RWPE1 (cell line): ENCODE results near the gene FETUB.
A peak's percentile ranks its signal among the peaks of the same experiment; 100 is the strongest.

Experiments
- CTCF ChIA-PET: fragments of 350-600 bp; sonication (Branson Sonifier 250); formaldehyde crosslinking; extraction: SDS; loops from one replicate; lab custom pipeline; 2021; lab: Yijun Ruan, JAX
- POLR2A ChIA-PET: fragments of 400-600 bp; formaldehyde crosslinking; extraction: SDS; loops from one replicate; lab custom pipeline; 2020; ENCODE audit warnings: antibody characterized with exemption; ENCODE audit not compliant: low non-redundant PET; lab: Yijun Ruan, JAX
- DNase-seq: peaks from one replicate; pipeline ENCODE4 v3.0.0; 2012; ENCODE audit warnings: low spot score
- H3K27ac ChIP-seq: fragments of 450-650 bp; 2 replicates; pipeline ENCODE4 v1.5.1; 2017
- CTCF ChIP-seq: fragments of 450-650 bp; conservative IDR thresholded peaks from 2 replicates; pipeline ENCODE4 v1.5.1; 2017; ENCODE audit warnings: low read depth, mild to moderate bottlenecking

FETUB gene

GRCh38 chr3:186617036-186617946, 22.9 kb upstream of the FETUB start:
- ChIA-PET CTCF (interaction anchor here (0.6 to 2.2 kb wide), 45 partner anchors 9 to 705 kb away, joined by 3 to 17 read pairs (median 4); partner anchors contain the start of genes EIF4A2, FETUB and RPL39L), POLR2A (interaction anchor here (0.6 to 1.5 kb wide), 3 partner anchors 49 to 1032 kb away, joined by 3 to 9 read pairs (median 5); partner anchors contain the start of gene EIF4A2)
- peak; percentile 95 for DNase-seq
- peak; percentile 93 for TF ChIP-seq CTCF
- H3K27ac ChIP-seq: peak overlapping the region; percentile 89

- CTCF ChIA-PET: interaction anchor here (0.6 to 1.9 kb wide), 3 partner anchors 18 to 208 kb away, joined by 3 to 8 read pairs (median 3); no protein-coding TSS in a partner anchor
These were observed 21.8 kb upstream of the FETUB start for GRCh38 chr3:186618318-186618938.

GRCh38 chr3:186619787-186620212, 20.4 kb upstream of the FETUB start:
- no peak overlapping the region for H3K27ac ChIP-seq
- no peak for TF ChIP-seq CTCF
- no peak for DNase-seq
- ChIA-PET POLR2A (no interaction called here), CTCF (no interaction called here)

More at GRCh38 chr3:186618318-186618938, 21.8 kb upstream of the FETUB start:
- peak overlapping the region; percentile 89 for H3K27ac ChIP-seq
- no peak for TF ChIP-seq CTCF
- DNase-seq: no peak
- POLR2A ChIA-PET: no interaction called here

- ChIA-PET POLR2A (no interaction called here), CTCF (no interaction called here)
- DNase-seq: no peak
- H3K27ac ChIP-seq: no peak overlapping the region
- no peak for TF ChIP-seq CTCF
These were observed 19.7 kb upstream of the FETUB start for GRCh38 chr3:186620213-186621092.

- ChIA-PET POLR2A (interaction anchor here (0.6 kb wide), 1 partner anchor 161 kb away, joined by 3 read pairs; the partner anchor contains the start of gene EIF4A2), CTCF (interaction anchor here (0.6 to 1.0 kb wide), 3 partner anchors 8 to 495 kb away, joined by 3 to 4 read pairs (median 4); no protein-coding TSS in a partner anchor)
- no peak for TF ChIP-seq CTCF
These were observed 18.1 kb upstream of the FETUB start for GRCh38 chr3:186621894-186622650.

More at GRCh38 chr3:186621894-186622650, 18.1 kb upstream of the FETUB start:
- no peak for DNase-seq
- H3K27ac ChIP-seq: no peak overlapping the region
